GM21529 (cell line): ENCODE results near the gene COX5A.
"Not testable (repeated sequence)": the region's sequence is repeated elsewhere in the genome, so short reads cannot be mapped to it uniquely, and the experiment has no call there.

Experiments used
- ATAC-seq: cut with Tn5 transposase; IDR thresholded peaks from one replicate; pipeline ENCODE4 v1.9.1; 2021; ENCODE audit not compliant: unreplicated experiment

The COX5A gene

GRCh38 chr15:74955796-74956647 is 18.1 kb upstream of the COX5A start:
- peak; percentile 36 for ATAC-seq

DNA sequence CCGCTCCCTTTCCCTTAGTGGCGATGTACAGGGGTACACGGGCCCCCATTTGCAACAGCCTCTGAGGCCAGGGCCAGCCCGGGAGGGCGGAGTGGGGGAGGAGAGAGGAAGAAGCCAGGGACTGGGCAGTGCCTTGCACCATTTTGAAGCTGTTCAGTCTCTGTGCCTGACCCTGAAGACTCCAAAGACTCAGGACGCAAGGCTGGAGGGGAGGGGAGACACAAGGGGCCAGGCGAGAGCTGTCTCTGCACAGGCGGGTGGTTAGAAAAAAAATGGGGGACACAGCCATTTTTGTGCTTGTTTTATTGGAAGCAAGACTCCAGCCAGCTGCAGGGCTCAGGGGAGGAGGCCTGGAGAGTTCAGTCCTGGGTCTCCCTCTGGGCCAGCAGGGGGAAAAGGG is 17.1 kb upstream of the COX5A start:
- no peak for ATAC-seq

DNA sequence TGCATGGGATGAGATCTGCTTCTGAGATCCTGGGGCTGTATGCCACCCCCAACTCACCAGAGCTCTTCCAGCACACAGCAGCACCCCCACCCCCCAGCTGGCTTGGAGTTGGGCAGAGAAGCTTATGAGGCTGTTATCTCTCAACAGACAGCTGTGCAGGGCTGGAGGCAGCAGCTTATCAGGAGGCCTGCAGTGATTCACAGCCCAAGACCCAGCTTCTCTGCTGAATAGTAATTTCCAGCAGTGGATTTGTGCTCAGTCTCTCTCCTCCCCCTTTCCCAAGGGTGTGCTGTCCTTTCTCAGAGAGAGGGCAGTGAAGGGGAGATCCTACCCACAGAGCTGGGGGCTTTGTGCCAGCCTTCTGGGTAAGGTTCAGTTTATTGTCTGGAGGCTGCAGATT is 16.6 kb upstream of the COX5A start:
- ATAC-seq: no peak

- no peak for ATAC-seq
Observed at GRCh38 chr15:74951006-74951405, 13.1 kb upstream of the COX5A start.

GRCh38 chr15:74950078-74950908 is 12.4 kb upstream of the COX5A start:
- ATAC-seq: no peak

DNA sequence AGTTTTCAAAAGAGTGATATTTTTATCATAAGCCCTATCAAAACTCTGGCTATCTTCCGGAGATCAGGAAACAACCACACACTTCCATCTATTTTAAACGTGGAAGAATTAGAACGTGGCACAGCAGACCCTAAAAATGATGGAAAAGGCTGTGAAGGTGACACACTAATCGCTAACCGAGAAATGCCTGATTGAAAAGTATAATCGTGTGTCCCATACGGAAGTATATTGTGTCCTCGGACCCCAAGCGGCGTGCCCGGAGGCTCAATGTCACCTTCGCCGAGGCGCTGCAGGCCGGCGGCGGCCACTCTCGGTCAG is 642 bp downstream of the COX5A start:
- no peak for ATAC-seq

DNA sequence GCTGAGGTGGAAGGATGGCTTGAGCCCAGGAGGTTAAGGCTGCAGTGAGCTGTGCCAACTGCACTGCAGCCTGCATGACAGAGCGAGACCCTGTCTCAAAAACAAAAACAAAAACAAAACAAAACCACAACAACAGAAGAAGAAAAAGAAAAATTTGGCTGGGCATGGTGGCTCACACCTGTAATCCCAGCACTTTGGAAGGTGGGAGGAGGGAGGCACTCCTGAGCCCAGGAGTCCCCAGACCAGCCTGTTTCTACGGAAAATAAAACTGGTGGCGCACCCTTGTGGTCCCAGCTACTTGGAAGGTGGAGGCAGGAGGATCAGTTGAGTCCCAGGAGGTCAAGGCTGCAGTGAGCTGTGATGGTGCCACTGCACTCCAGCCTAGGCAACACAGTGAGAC is 2.7 kb downstream of the COX5A start:
- ATAC-seq: not testable (repeated sequence)

GRCh38 chr15:74933573-74933972 is 4.3 kb downstream of the COX5A start:
- ATAC-seq: no peak

- ATAC-seq: no peak
Observed at GRCh38 chr15:74928771-74929198, 9.1 kb downstream of the COX5A start.

- no peak for ATAC-seq
Observed at GRCh38 chr15:74924525-74924924, 13.3 kb downstream of the COX5A start.

DNA sequence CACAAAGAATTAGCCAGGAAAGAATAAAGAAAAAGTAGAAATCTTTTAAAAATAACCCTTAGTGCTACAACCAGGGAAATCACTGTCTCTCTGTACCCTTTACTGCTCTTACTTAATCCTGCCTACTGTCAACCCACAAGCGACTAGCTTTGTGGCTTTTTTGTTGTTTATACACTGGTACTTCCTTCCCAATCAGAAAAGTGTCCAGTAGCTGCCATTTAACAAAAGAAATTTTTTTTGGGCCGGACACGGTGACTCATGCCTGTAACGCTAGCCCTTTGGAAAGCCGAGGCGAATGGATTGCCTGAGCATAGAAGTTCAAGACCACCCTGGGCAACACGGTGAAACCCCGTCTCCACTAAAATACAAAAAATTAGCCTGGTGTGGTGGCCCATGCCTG is 17.4 kb downstream of the COX5A start:
- no peak for ATAC-seq

GRCh38 chr15:74917676-74918075 is 20.2 kb downstream of the COX5A start:
- no peak for ATAC-seq

DNA sequence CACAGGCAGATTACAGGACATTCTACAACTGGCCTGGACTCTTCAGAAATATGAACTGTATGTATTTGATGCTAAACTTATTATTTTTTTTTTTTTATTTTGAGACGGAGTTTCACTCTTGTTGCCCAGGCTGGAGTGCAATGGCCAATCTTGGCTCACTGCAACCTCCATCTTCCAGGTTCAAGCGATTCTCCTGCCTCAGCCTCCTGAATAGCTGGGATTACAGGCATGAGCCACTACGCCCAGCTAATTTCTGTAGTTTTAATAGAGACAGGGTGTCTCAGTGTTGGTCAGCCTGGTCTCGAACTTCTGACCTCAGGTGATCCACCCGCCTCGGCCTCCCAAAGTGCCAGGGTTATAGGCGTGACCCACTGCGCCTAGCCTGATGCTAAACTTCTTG is 24.1 kb downstream of the COX5A start:
- not testable (repeated sequence) for ATAC-seq

DNA sequence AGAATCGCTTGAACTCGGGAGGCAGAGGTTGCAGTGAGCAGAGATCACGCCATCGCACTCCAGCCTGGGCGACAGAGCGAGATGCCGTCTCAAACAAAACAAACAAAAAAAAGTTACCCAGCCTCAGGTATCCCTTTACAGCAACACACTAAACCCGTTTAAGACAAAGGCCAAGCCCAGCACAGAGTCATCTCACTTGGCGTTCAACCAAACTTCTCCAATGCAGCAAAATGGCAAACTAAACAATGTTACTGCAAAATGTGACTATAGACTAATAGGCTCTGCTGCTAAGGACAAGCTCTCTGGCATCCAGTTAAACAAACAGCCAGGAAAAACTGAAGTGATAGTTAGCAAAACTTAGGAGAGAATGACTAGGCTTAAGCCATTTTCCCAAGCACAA is 24.8 kb downstream of the COX5A start:
- no peak for ATAC-seq

GRCh38 chr15:74908635-74909034 is 29.2 kb downstream of the COX5A start:
- ATAC-seq: no peak

- ATAC-seq: no peak
Observed at GRCh38 chr15:74907163-74907870, 30.6 kb downstream of the COX5A start.

- ATAC-seq: peak; percentile 85
Observed at GRCh38 chr15:74906450-74907162, 31.3 kb downstream of the COX5A start, which contains the start of gene FAM219B. Gene FAM219B, minus strand, starts transcription at chr15:74906851. Its CDS starts 51 bp downstream, at chr15:74906800.

GRCh38 chr15:74906067-74906449 is 31.8 kb downstream of the COX5A start:
- peak; percentile 12 for ATAC-seq

- no peak for ATAC-seq
Observed at GRCh38 chr15:74904190-74904805, 33.6 kb downstream of the COX5A start.

DNA sequence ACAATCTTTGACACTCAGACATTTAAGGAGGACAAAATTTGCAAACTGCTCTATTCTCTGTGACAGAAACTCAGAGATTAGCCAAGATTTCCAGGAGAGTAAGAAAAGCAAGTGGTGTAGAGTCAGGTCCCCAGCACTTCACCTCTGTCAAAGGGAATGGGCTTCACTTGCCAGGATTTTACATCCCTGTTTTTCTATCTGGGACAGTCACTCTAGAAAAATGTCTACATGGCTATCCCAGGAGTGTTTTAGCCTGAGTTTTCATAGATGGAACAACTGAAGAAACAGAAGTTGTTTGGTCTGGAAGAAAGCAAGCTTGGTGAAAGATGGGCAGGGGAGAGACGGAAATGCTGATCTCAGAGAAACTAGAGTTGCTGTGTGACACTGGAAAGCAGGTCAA is 34.2 kb downstream of the COX5A start:
- no peak for ATAC-seq
